SK-N-SH (cell line): ENCODE results near the gene DOCK8. TPM values are rescaled to one million over a fixed set of nuclear protein-coding genes. Genes with fewer than 3 reads are reported as not detected.

Source experiments
- CTCF ChIA-PET: fragments of 300-600, 350-600 bp; formaldehyde crosslinking; extraction: SDS; loops from one replicate; lab custom pipeline; 2021; lab: Yijun Ruan, JAX
- POLR2A ChIA-PET: fragments of 350-600 bp; sonication (Branson Sonifier 250); formaldehyde crosslinking; extraction: SDS; loops from one replicate; lab custom pipeline; 2020; ENCODE audit warnings: antibody characterized with exemption, inconsistent platforms; lab: Yijun Ruan, JAX
- DNase-seq: peaks from one replicate; pipeline ENCODE4 v3.0.0; 2012
- H2AFZ ChIP-seq: fragments of 200-600 bp; sonication (generic); 2 replicates; pipeline ENCODE4 v1.8.1; 2016; ENCODE audit warnings: antibody characterized with exemption, mild to moderate bottlenecking, low read depth
- H3F3A ChIP-seq: fragments of 200-600 bp; sonication (generic); replicated peaks from 2 replicates; pipeline ENCODE3; 2016; ENCODE audit warnings: antibody characterized with exemption, mild to moderate bottlenecking; ENCODE audit not compliant: insufficient read depth
- H3K27ac ChIP-seq, 2 experiments: fragments of 200-500 bp in 1 of 2; fragments of 200-600 bp in 1 of 2; sonication (Bioruptor generic) in 1 of 2; sonication (generic), shearing (Covaris generic) in 1 of 2; 2 replicates each; pipeline versions ENCODE4 v1.5.1 to v1.6.1; 2014 to 2016; ENCODE audit warnings: low read depth in 2 of 2, inconsistent platforms in 1 of 2, low read length in 1 of 2, mild to moderate bottlenecking in 1 of 2, mixed read lengths in 1 of 2
- H3K27me3 ChIP-seq: fragments of 200-600 bp; sonication (generic), shearing (Covaris generic); 2 replicates; pipeline ENCODE4 v1.6.1; 2016; ENCODE audit warnings: mixed run types; ENCODE audit not compliant: insufficient read depth
- H3K36me3 ChIP-seq, 2 experiments: fragments of 200-500 bp in 1 of 2; fragments of 200-600 bp in 1 of 2; sonication (Bioruptor generic) in 1 of 2; sonication (generic) in 1 of 2; replicated peaks in 1 of 2; 2 replicates each; pipeline versions ENCODE3 to v1.5.1; 2014 to 2016; ENCODE audit warnings: low read length in 1 of 2, mild to moderate bottlenecking in 1 of 2; ENCODE audit not compliant: insufficient read depth in 2 of 2, control insufficient read depth in 1 of 2
- H3K4me1 ChIP-seq, 2 experiments: fragments of 200-500 bp in 1 of 2; fragments of 200-600 bp in 1 of 2; sonication (Bioruptor generic) in 1 of 2; sonication (generic), shearing (Covaris generic) in 1 of 2; 2 replicates each; pipeline versions ENCODE4 v1.5.1 to v1.6.1; 2014 to 2016; ENCODE audit warnings: low read depth in 1 of 2, low read length in 1 of 2, mixed run types in 1 of 2; ENCODE audit not compliant: insufficient read depth in 2 of 2, control insufficient read depth in 1 of 2
- H3K4me2 ChIP-seq: fragments of 200-600 bp; sonication (generic), shearing (Covaris generic); 2 replicates; pipeline ENCODE4 v1.6.1; 2017; ENCODE audit warnings: mixed run types
- H3K4me3 ChIP-seq, 2 experiments: fragments of 200-500 bp in 1 of 2; fragments of 200-600 bp in 1 of 2; sonication (Bioruptor generic) in 1 of 2; sonication (generic), shearing (Covaris generic) in 1 of 2; 2 replicates each; pipeline versions ENCODE4 v1.5.1 to v1.8.1; 2014 to 2016; ENCODE audit warnings: low read depth in 2 of 2, inconsistent platforms in 1 of 2, low read length in 1 of 2, mild to moderate bottlenecking in 1 of 2, mixed read lengths in 1 of 2, moderate library complexity in 1 of 2
- H3K79me2 ChIP-seq: fragments of 200-600 bp; sonication (generic); 2 replicates; pipeline ENCODE4 v1.8.1; 2017; ENCODE audit warnings: mild to moderate bottlenecking; ENCODE audit not compliant: insufficient read depth
- H3K9ac ChIP-seq: fragments of 200-600 bp; sonication (generic); 2 replicates; pipeline ENCODE4 v1.6.1; 2017; ENCODE audit warnings: mixed run types
- H3K9me2 ChIP-seq: fragments of 200-600 bp; sonication (generic); 2 replicates; pipeline ENCODE4 v1.6.1; 2017; ENCODE audit warnings: mixed run types
- H3K9me3 ChIP-seq: fragments of 200-600 bp; sonication (generic); 2 replicates; pipeline ENCODE4 v1.6.1; 2017; ENCODE audit warnings: mixed run types, mild to moderate bottlenecking, moderate library complexity
- H4K20me1 ChIP-seq: fragments of 200-600 bp; sonication (generic); 2 replicates; pipeline ENCODE4 v1.6.1; 2017; ENCODE audit warnings: mild to moderate bottlenecking, mixed run types; ENCODE audit not compliant: insufficient read depth
- CHD2 ChIP-seq: fragments of 150-350 bp; IDR thresholded peaks from 2 replicates; pipeline ENCODE4 v1.6.1; 2018; ENCODE audit warnings: low read length; ENCODE audit not compliant: partially characterized antibody
- ELF1 ChIP-seq: IDR thresholded peaks from 2 replicates; pipeline ENCODE4 v1.4.0; 2012
- EP300 ChIP-seq, 2 experiments: IDR thresholded peaks; 2 replicates each; pipeline versions ENCODE4 v1.4.0 to v1.6.1; 2012; ENCODE audit warnings: borderline replicate concordance in 1 of 2, low read depth in 1 of 2, low read length in 1 of 2
- EZH2phosphoT487 ChIP-seq: fragments of 200-600 bp; sonication (generic); IDR thresholded peaks from 2 replicates; pipeline ENCODE4 v1.6.1; 2017; ENCODE audit warnings: low read depth, mixed run types, mild to moderate bottlenecking, antibody characterized with exemption, moderate library complexity, borderline replicate concordance
- FOSL2 ChIP-seq: IDR thresholded peaks from 2 replicates; pipeline ENCODE4 v1.4.0; 2012; ENCODE audit warnings: low read depth, mild to moderate bottlenecking, moderate library complexity, borderline replicate concordance
- FOXJ3 ChIP-seq: sonication (generic); formaldehyde crosslinking; IDR thresholded peaks from 2 replicates; pipeline ENCODE4 v1.5.1; 2020; ENCODE audit warnings: mild to moderate bottlenecking, missing genetic modification reagents
- GABPA ChIP-seq: IDR thresholded peaks from 2 replicates; pipeline ENCODE4 v1.4.0; 2012; ENCODE audit warnings: low read depth, mild to moderate bottlenecking
- IRF3 ChIP-seq: fragments of 150-350 bp; IDR thresholded peaks from 2 replicates; pipeline ENCODE4 v1.6.1; 2016; ENCODE audit warnings: mild to moderate bottlenecking, low read depth, low read length
- JUND ChIP-seq: IDR thresholded peaks from 2 replicates; pipeline ENCODE4 v1.4.0; 2012
- MEF2A ChIP-seq: IDR thresholded peaks from 2 replicates; pipeline ENCODE4 v1.4.0; 2012; ENCODE audit warnings: low read depth, borderline replicate concordance
- MXI1 ChIP-seq: IDR thresholded peaks from 2 replicates; pipeline ENCODE4 v1.6.1; 2012; ENCODE audit warnings: mild to moderate bottlenecking, low read depth, low read length, improper control_type of control experiment
- NFIC ChIP-seq: IDR thresholded peaks from 2 replicates; pipeline ENCODE4 v1.4.0; 2012; ENCODE audit warnings: borderline replicate concordance
- NRF1 ChIP-seq: IDR thresholded peaks from 2 replicates; pipeline ENCODE4 v1.6.1; 2012; ENCODE audit warnings: low read depth, mild to moderate bottlenecking, low read length
- RFX5 ChIP-seq: IDR thresholded peaks from 2 replicates; pipeline ENCODE4 v1.6.1; 2012; ENCODE audit warnings: mild to moderate bottlenecking, improper control_type of control experiment, low read length
- RXRA ChIP-seq: IDR thresholded peaks from 2 replicates; pipeline ENCODE4 v1.4.0; 2012; ENCODE audit warnings: low read depth, mild to moderate bottlenecking, borderline replicate concordance
- TCF12 ChIP-seq: IDR thresholded peaks from 2 replicates; pipeline ENCODE4 v1.4.0; 2012
- USF2 ChIP-seq: fragments of 150-350 bp; IDR thresholded peaks from 2 replicates; pipeline ENCODE4 v1.6.1; 2017; ENCODE audit warnings: antibody characterized with exemption, low read length, low read depth, borderline replicate concordance
- WGBS: methylation state at CpG from one replicate; pipeline ENCODE4 v1.1.6; 2017; ENCODE audit warnings: low lambda C conversion rate; 5-methylcytosine and 5-hydroxymethylcytosine counted together
- polyA plus RNA-seq, 3 experiments: library from polyadenylated mRNA; depleted of rRNA; stranded (reverse); fragments of >200 nt; gene quantifications; 2 replicates each; pipeline ENCODE4 v1.2.3, GENCODE V29; 2012
- TF ChIP-seq, protein P1 (sequence below): IDR thresholded peaks from 2 replicates; pipeline ENCODE4 v1.4.0; 2012; ENCODE audit warnings: low read depth
- TF ChIP-seq, protein P2 (sequence below): IDR thresholded peaks from 2 replicates; pipeline ENCODE4 v1.4.0; 2012; ENCODE audit warnings: low read depth, borderline replicate concordance
- TF ChIP-seq, protein P3 (sequence below): fragments of 200-600 bp; sonication (generic); IDR thresholded peaks from 2 replicates; pipeline ENCODE4 v1.6.1; 2017; ENCODE audit warnings: antibody characterized with exemption, mild to moderate bottlenecking, moderate library complexity

Gene DOCK8
- polyA plus RNA-seq, 1 of the 3 experiments (the other 2 are of a cell fraction) = not detected

DNA sequence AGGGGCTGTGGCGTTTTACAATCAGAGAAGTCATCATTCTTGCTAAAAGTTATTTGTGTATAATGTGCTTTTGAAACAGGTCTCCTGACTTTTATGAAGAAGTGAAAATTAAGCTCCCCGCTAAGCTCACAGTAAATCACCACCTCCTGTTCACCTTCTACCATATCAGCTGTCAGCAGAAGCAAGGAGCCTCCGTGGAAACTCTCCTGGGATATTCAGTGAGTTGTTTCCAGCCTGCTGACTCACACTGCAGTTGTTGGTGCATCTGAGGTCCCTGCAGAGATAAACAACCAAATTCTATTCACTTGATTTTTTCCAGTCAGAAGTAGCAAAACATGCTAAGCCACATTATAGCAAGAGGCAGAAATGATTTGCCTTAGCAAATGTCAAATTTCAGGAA is 156.7 kb downstream of the DOCK8 start:
- ChIA-PET CTCF (no interaction called here), POLR2A (no interaction called here)
- H3K4me1 ChIP-seq = no peaks in the 10 kb centered on the region
- H3K27me3 ChIP-seq = peaks cover 22% of the 10 kb centered on the region; the same call in 1 of the 2 replicates
- DNase-seq = no peak
- no peaks in the 10 kb centered on the region for H3K79me2 ChIP-seq
- TF ChIP-seq RXRA (no peak), ELF1 (no peak), IRF3 (no peak), FOSL2 (no peak), RFX5 (no peak), GABPA (no peak), NRF1 (no peak), JUND (no peak), CHD2 (no peak), USF2 (no peak), MXI1 (no peak), MEF2A (no peak), EZH2phosphoT487 (no peak), TCF12 (no peak), FOXJ3 (CRISPR knock-in tag) (no peak), EP300 (IDR thresholded peaks at IDR 0.05; ENCODE audit: borderline replicate concordance in 1 of 2, low read depth in 1 of 2, low read length in 1 of 2) (no peak), NFIC (no peak)
- TF ChIP-seq, protein P1, sequence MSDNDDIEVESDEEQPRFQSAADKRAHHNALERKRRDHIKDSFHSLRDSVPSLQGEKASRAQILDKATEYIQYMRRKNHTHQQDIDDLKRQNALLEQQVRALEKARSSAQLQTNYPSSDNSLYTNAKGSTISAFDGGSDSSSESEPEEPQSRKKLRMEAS = no peak
- TF ChIP-seq, protein P2, sequence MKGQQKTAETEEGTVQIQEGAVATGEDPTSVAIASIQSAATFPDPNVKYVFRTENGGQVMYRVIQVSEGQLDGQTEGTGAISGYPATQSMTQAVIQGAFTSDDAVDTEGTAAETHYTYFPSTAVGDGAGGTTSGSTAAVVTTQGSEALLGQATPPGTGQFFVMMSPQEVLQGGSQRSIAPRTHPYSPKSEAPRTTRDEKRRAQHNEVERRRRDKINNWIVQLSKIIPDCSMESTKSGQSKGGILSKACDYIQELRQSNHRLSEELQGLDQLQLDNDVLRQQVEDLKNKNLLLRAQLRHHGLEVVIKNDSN = no peak
- TF ChIP-seq, protein P3, sequence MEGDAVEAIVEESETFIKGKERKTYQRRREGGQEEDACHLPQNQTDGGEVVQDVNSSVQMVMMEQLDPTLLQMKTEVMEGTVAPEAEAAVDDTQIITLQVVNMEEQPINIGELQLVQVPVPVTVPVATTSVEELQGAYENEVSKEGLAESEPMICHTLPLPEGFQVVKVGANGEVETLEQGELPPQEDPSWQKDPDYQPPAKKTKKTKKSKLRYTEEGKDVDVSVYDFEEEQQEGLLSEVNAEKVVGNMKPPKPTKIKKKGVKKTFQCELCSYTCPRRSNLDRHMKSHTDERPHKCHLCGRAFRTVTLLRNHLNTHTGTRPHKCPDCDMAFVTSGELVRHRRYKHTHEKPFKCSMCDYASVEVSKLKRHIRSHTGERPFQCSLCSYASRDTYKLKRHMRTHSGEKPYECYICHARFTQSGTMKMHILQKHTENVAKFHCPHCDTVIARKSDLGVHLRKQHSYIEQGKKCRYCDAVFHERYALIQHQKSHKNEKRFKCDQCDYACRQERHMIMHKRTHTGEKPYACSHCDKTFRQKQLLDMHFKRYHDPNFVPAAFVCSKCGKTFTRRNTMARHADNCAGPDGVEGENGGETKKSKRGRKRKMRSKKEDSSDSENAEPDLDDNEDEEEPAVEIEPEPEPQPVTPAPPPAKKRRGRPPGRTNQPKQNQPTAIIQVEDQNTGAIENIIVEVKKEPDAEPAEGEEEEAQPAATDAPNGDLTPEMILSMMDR = no peak
- no peaks in the 10 kb centered on the region for H3K36me3 ChIP-seq
- no peaks in the 10 kb centered on the region for H4K20me1 ChIP-seq
- H3K9me3 ChIP-seq = no peaks in the 10 kb centered on the region
- no peak overlapping the region for H3K27ac ChIP-seq
- 3% methylated on average over 3 of the region's 3 CpGs for WGBS
- H3K9ac ChIP-seq = no peak overlapping the region
- no peak overlapping the region for H2AFZ ChIP-seq
- H3K4me3 ChIP-seq = no peak overlapping the region
- H3F3A ChIP-seq = no peaks in the 10 kb centered on the region
- H3K9me2 ChIP-seq = no peaks in the 10 kb centered on the region
- no peak overlapping the region for H3K4me2 ChIP-seq
